NCI-H187 (cell line): ENCODE measurements around the gene TYK2.

ENCODE experiments used
- DNase-seq, 2 experiments: peaks; one replicate each; lab custom pipeline; 2025; lab: John Stamatoyannopoulos, UW

The TYK2 gene

DNA sequence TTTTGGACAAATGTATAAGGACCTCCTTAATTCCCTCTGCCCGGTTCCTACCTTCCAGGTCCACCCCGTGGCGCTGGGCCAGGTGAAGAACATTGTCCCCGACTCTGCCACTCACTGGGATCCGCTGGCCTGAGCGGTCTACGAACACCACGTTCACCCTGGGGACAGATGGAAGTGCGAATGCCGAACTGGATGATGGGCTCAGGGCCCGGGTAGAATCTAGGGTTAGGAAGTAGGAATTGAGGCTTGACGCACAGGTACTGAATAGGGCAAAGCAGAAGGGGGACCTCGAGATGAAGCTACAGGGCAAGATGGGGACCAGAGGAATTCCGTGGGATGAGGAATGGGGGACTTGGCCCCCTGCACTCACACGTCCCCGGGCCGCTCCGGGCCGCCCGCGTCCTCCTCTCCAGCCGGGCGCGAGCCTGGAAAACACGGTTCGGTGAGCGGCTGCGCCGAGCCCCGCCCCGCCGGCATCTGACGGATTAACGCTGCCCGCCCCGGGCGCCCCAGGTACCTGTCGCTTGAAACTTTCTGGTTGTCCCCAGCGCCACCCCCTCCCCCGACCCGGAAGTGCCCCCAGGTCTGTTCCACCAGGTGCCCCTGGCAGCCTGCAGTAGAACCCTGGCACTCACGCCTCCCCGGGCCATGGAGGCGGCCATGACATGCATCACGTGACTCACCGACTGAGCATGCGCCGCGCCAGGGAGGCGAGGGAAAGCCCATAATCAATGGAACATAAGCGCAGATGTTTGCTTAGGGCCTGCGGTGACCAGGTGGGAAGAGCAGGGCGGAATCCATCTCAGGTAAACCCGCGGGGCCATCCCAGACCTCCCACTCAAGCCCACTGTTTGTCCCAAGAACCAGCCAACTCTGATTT lies 64.8 kb downstream of the TYK2 start, which contains the start of gene FDX2:
Gene FDX2 (minus strand): TSS at position 681 of the 880 bp plus-strand sequence. CDS start 19 bp downstream, at position 662.
- DNase-seq: peak; percentile 65 to 74

GRCh38 chr19:10309423-10309822 lies 70.9 kb downstream of the TYK2 start, which contains the start of gene ZGLP1:
Gene ZGLP1 (minus strand): TSS chr19:10309815.
- DNase-seq: no peak

DNA sequence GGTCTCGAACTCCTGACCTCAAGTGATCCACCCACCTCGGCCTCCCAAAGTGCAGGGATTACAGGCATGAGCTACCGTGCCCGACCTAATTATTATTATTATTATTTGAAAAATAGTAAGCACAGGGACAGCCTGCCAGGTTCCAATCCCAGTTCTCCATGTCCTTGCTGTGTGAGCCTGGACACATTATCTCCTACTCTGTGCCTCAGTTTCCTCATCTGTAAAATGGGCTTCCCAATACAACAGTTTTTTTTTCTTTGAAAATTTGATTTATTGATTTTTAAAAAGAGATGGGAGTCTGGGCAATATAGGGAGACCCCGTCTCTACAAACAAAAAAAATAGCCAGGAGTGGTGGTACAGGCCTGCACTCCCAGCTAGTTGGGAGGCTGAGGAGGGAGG lies 74.0 kb downstream of the TYK2 start:
- DNase-seq: no peak

DNA sequence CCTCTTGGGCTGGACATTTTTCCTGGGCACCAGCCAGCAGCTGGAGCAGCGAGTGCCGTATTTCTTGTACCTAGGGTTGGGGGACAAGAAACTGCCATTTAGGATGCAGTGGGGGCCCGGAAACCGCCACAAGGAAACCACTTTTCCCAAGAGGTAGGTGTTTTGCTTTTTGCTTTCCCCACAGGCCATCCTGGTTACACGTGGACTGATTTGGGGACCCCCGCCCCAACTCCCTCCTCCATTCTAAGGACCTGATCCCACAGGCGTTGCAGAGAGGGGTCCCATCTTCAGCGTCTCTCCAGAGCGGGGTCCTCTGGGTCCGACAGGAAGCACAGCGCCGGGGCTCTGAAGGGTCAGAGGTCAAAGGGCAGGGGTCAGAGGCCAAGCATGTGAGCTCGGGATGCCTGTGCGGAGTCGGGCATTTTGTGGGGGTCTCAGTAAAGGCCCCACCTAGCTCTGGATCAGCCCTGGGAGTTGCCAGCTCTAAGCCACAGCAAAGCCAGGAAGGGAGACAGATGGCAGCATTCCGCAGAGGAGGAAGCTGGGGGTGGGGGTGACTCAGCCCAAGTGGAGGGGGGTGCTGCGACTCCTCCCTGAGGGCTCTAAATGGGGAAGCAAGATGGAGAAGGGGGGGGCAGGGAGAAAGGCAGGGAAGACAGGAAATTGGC lies 75.1 kb downstream of the TYK2 start:
- DNase-seq: no peak
